ENCODE data around the gene ARSH.
"Not testable (repeated sequence)": the region's sequence is repeated elsewhere in the genome, so short reads cannot be mapped to it uniquely, and the experiment has no call there.

The ARSH gene

DNA sequence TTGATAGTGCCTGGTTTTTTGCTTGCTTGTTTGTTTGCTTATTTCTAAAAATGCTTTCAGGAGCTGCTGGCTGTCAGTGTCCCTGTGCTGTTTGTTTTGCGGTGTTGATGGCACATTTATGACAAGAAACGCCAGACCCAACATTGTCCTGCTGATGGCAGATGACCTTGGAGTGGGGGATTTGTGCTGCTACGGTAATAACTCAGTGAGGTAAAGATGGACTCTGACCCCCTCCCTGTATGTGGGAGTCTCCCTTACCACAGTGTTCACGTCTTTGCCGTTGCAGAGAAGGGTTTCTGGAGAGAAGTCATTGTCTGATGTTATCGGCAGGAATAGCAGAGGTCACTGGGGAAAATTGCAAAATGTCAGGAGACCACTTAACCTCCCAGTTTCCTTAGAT lies at the start of gene ARSH:
TSS of gene ARSH (plus strand) at position 52 of the 400 bp plus-strand sequence. CDS start at position 119, 67 bp downstream.
- DNase-seq = no peak

DNA sequence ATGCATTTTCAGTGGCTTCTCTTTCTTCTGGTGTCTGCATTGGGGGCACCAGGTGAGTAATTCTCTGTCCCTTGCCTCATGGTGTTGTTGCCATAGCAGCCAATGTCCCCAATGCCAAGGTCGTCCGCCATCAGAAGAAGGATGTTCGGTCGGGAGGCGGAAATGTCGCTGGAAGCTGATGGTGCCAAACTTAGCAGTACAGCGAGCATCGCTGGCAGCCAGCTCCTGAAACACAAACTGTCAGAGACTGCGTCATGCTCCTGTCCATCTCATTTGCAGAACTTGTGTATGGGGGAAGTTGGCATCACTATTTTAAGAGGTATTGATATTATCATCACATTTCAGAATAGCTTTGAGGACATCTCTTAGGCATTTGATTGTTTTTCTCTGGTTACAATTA lies 48.1 kb upstream of the ARSH start:
- no peak for DNase-seq

- no peak for DNase-seq
These were observed 45.4 kb upstream of the ARSH start for GRCh38 chrX:2960861-2961515.

- no peak for DNase-seq
These were observed 44.0 kb upstream of the ARSH start for GRCh38 chrX:2962381-2962780.

GRCh38 chrX:2963449-2963848 lies 42.9 kb upstream of the ARSH start:
- DNase-seq = not testable (repeated sequence)

GRCh38 chrX:2963992-2964794 lies 42.2 kb upstream of the ARSH start:
- not testable (repeated sequence) for DNase-seq

DNA sequence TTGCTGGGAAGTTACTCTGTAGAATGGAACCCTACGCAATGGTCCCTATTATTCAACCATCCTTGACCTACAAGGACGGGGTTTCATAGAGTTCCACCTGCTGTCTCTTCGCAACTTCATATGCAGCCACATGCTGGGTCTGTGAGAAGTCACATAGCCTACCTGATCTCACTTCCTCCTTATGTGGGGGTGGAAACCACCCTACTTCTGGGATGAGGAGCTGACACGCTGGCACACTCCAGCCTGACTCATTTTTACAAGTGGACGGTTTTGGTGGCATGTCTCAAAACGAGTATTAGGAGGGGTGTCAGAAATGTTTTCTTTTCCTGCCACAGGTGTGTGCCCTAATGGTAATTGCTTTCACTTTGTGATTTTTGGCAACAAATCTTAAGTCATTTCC lies 40.4 kb upstream of the ARSH start:
- no peak for DNase-seq

- no peak for DNase-seq
These were observed 39.3 kb upstream of the ARSH start for GRCh38 chrX:2967012-2967411.

DNA sequence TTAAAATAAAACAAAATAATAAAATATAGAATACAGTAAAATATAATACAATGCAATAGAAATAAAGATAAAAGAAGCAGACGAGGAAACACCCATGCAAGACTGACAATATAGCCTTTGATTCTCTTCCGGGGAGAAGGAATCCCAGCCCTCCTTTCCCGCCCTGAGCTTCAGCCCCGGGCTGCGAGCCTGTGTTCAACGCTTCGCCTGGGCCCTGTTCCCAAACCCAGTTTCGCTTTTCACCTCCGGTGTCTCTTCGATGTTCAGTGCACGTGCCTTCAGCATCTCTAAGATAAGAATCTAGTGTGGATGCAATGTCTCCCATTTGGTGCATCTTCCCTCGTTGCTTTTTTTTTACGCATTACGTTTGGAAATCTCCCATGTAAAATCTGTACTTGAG lies 38.8 kb upstream of the ARSH start:
- DNase-seq = no peak

GRCh38 chrX:2967998-2968909 lies 38.1 kb upstream of the ARSH start:
- DNase-seq = no peak

- DNase-seq = no peak
These were observed 37.3 kb upstream of the ARSH start for GRCh38 chrX:2969021-2969420.

DNA sequence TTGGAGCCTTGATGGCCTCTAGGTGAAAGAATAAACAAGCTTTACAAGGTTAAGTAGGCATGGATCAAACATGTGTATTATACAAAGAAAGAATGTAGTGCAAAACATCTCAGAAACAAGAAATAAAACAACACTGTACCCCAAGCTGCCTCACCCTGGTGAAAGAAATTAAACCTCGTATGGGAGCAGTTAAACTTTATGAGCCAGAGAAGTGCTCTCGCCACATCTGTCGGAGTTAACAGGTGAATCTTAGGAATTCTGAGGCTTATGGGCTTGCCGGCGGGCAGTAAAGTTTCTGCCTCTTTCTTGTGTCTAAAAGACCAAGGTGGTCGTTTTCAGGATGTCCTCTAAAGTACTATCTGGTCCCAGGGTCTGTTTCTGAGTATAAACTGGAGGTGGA lies 34.0 kb upstream of the ARSH start:
- no peak for DNase-seq

DNA sequence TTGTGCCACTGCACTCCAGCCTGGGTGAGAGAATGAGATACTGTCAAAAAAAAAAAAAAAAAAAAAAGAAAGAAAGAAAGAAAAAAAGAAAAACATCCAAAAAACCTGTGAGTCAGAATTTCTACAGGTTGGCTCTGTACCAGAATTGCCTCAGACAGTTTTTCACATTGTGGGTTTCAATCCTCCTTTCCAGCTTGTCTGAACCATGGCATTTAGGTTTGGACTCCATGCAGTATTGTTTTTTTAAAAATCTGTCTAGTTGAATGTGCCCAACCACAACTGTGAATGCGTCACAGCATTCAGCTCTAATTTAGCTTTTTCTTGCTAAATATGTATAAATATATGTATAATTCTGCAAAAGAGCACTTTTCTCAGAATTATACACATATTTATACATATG lies 31.4 kb upstream of the ARSH start:
- DNase-seq = no peak

- not testable (repeated sequence) for DNase-seq
These were observed 27.7 kb upstream of the ARSH start for GRCh38 chrX:2978639-2979038.

- DNase-seq = no peak
These were observed 22.0 kb upstream of the ARSH start for GRCh38 chrX:2984342-2984741.

DNA sequence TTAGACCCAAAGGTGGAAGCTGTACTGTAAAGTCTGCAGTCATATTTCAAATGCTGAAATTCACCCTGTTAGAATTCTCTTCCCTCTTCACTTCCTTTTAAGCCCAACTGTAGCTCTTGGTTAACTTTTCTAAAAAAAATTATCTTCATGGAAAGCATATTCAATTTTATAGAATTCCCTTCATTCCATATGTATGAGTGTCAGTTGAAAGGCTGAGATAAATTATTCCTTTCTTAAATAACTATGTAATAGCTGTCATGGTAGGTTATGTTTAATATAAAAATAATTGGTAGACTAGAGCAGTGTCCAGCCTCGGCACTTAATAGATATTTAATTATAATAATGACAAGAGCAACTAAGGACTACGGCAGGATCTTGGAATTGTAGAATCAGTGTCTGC lies 16.8 kb upstream of the ARSH start:
- no peak for DNase-seq

GRCh38 chrX:3010532-3010931 lies 4.2 kb downstream of the ARSH start:
- no peak for DNase-seq

DNA sequence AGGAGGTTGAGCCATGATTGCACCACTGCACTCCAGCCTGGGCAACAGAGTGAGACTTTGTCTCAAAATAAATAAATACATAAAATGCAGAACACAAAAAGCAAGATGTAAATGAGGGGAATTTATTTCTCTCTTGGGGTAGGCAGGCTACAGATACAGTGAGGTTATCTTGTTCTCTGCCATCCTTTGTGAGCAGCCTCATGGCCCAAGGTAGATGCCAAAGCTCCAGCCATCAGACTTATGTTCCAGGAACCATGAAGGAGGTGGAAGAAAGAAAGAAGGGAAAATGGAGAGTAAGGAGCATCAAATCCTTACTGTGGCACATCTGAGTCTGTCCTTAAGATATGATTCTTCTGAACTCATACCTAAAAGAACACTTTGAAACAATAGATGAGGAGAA lies 11.1 kb downstream of the ARSH start:
- DNase-seq = no peak

GRCh38 chrX:3024176-3024575 lies 17.8 kb downstream of the ARSH start:
- no peak for DNase-seq

DNA sequence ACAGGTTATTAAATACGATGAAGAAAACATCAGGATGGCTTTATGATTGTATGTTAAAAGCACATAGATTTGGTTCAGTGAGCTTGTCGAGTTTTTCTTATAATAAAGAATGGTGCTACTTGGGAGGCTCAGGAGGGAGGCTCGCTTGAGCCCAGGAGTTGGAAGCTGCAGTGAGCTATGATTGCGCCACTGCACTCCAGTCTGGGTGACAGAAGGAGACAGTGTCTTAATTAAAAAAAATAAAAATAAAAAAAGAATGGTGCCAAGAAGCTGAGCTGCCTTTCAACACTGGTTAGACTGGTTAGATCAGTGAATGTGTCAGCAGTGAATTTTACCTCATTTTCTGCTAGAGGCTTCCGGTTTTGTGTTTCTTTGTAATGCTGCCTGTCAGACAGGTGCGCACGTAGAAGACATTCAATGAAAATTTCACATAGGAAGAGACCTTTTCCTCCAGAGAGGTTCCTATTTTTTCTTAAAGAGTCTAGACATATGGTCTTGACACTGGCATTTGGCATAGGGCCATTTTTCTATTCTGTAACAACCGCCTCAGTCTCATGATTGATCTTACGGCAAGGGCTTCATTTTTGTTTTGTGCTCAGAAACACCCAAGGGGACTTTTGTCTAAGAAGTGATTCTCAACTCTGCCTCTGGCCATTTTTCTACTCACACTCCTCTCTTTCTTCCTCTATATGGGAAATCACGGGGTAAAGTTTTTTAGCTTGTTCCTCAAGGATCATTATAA lies 19.9 kb downstream of the ARSH start:
- peak; percentile 25 to 49 for DNase-seq

- no peak for DNase-seq
These were observed 22.8 kb downstream of the ARSH start for GRCh38 chrX:3029129-3029528.

DNA sequence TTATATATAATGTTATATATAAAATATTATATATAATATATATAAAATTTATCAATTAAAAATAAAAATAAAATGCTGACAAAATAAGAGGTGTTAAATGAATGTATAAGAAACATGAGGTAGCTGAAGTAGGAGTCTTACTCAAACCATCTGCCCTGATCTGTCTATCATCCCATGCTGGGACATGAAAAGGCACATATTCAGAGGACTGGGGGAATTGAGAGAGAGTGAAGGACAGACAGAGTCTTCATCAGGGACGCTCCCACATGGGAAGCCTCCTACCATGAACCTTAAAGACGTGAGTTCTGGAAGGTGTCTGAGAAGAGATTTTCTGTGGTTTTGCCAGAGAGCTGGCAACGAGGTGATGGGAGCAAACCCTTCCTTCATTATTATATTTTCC lies 30.9 kb downstream of the ARSH start:
- DNase-seq = no peak

GRCh38 chrX:3044196-3044595 lies 37.9 kb downstream of the ARSH start:
- DNase-seq = no peak
